KMS-11 (cell line): ENCODE measurements around the gene SLIT1.

Source experiments
- H2AFZ ChIP-seq: fragments of 200-600 bp; sonication (generic); 2 replicates; pipeline ENCODE4 v1.6.1; 2016; ENCODE audit warnings: antibody characterized with exemption, mixed run types, low read depth
- H3K27ac ChIP-seq: fragments of 200-600 bp; sonication (generic); 2 replicates; pipeline ENCODE4 v1.6.1; 2016; ENCODE audit warnings: mild to moderate bottlenecking, mixed run types
- H3K27me3 ChIP-seq: fragments of 200-600 bp; sonication (generic); 2 replicates; pipeline ENCODE4 v1.6.1; 2017; ENCODE audit warnings: mild to moderate bottlenecking, low read depth, mixed run types, moderate library complexity; ENCODE audit not compliant: insufficient read depth
- H3K36me3 ChIP-seq: fragments of 200-600 bp; sonication (generic); 2 replicates; pipeline ENCODE4 v1.6.1; 2017; ENCODE audit warnings: mild to moderate bottlenecking, mixed run types; ENCODE audit not compliant: insufficient read depth
- H3K4me1 ChIP-seq: fragments of 200-600 bp; sonication (generic); 2 replicates; pipeline ENCODE4 v1.6.1; 2016; ENCODE audit warnings: mild to moderate bottlenecking, low read depth, mixed run types; ENCODE audit not compliant: poor library complexity, severe bottlenecking
- H3K4me2 ChIP-seq: fragments of 200-600 bp; sonication (generic); 2 replicates; pipeline ENCODE4 v1.7.0; 2016; ENCODE audit warnings: mild to moderate bottlenecking, mixed run types
- H3K4me3 ChIP-seq: fragments of 200-600 bp; sonication (generic); IDR thresholded peaks from 2 replicates; pipeline ENCODE4 v1.6.1; 2017; ENCODE audit warnings: low read depth, low read length, mixed read lengths; ENCODE audit not compliant: insufficient read depth
- H3K79me2 ChIP-seq: fragments of 200-600 bp; sonication (generic); 2 replicates; pipeline ENCODE4 v1.6.1; 2016; ENCODE audit warnings: low read depth, mixed run types; ENCODE audit not compliant: insufficient read depth
- H3K9ac ChIP-seq: fragments of 200-600 bp; sonication (generic); 2 replicates; pipeline ENCODE4 v1.6.1; 2016; ENCODE audit warnings: mild to moderate bottlenecking, mixed run types
- H4K20me1 ChIP-seq: fragments of 200-600 bp; sonication (generic); 2 replicates; pipeline ENCODE4 v1.6.1; 2016; ENCODE audit warnings: mild to moderate bottlenecking, mixed run types; ENCODE audit not compliant: insufficient read depth
- CTCF ChIP-seq: fragments of 200-600 bp; sonication (generic); conservative IDR thresholded peaks from 2 replicates; pipeline ENCODE4 v1.6.1; 2017; ENCODE audit warnings: low read depth, mild to moderate bottlenecking, antibody characterized with exemption, low read length, moderate library complexity, mixed read lengths

SLIT1 gene

DNA sequence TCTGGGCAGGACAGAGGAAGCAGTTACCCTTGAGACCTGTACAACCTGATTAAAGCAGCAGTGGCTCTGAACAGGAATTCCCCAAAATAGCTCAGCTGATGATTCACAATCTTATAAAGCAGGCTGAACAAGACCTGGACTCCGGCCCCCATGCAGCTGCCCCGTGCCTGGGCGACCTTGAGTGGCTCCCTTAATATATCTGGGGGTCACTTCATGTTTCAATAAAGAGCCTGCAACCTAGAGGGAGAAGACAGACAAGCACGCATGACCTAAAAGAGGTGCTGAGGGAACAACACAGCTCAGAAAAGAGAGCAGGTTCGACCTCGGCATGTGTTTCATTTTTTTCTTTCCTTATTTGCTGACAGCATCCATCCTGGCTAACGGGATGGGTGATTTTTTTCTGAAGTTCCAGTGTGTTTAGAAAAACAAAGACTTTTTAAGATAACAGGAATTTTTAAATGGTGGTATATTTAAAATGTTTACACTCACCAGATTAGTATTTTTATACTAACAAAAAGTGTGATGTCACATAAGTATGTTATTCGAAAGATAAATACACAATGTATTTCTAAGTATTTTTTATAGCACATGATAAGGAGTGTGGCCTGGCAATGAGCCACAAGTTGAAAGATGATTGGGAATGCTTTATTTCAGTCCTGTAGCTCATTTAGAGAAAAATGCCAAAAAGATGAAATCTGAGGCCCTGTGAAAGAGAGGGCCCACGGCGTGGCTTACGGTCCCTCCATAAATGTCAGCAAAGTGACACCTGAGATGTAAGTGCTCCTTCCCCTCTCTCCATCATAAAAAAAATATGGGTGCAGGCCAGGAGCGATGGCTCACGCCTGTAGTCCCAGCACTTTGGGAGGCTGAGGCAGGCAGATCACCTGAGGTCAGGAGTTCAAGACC, 161.3 kb downstream of the SLIT1 start:
- no peaks in the 10 kb centered on the region for H3K36me3 ChIP-seq
- H3K79me2 ChIP-seq, result no peaks in the 10 kb centered on the region
- no peaks in the 10 kb centered on the region for H3K27me3 ChIP-seq
- no peak overlapping the region for H3K4me3 ChIP-seq
- TF ChIP-seq CTCF, result no peak
- H3K27ac ChIP-seq, result no peak overlapping the region
- no peaks in the 10 kb centered on the region for H4K20me1 ChIP-seq
- H3K4me1 ChIP-seq, result peaks cover 11% of the 10 kb centered on the region
- no peak overlapping the region for H3K4me2 ChIP-seq
- no peak overlapping the region for H3K9ac ChIP-seq
- no peak overlapping the region for H2AFZ ChIP-seq

DNA sequence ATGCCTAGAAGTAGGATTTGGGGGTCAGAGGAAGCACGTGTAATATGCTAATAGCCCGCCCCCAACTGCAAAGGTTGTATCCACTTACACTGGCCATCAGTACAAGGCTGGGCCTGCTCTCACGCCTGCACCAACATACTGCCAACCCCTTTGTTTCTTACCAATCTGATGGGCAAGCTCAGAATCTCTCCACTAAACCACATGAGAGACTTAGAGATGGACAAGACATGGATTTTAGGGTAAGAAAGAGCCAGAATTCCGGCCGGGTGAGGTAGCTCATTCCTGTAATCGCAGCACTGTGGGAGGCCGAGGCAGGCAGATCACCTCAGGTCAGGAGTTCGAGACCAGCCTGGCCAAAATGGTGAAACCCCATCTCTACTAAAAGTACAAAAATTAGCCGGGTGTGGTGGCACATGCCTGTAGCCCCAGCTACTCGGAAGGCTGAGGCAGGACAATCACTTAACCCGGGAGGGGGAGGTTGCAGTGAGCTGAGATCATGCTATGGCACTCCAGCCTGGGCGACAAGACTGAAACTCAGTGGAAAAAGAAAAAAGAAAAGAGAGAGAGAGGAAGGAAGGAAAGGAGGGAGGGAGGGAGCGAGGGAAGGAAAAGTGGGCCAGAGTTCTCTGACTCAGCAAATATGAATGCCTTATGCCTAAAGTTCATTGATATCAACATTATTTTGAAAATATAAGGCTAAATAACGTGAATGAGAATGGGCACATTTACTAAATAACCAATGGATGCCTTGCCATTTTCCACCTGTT, 162.2 kb downstream of the SLIT1 start:
- no peak overlapping the region for H3K4me3 ChIP-seq
- no peak for TF ChIP-seq CTCF

GRCh38 chr10:97022616-97023015, 163.1 kb downstream of the SLIT1 start:
- no peak for TF ChIP-seq CTCF
- Histone ChIP-seq H3K4me1 (peaks cover 11% of the 10 kb centered on the region), H3K4me2 (no peak overlapping the region)

More for the DNA sequence above, 162.2 kb downstream of the SLIT1 start:
- Histone ChIP-seq H3K4me1 (peaks cover 11% of the 10 kb centered on the region), H3K27ac (no peak overlapping the region), H4K20me1 (no peaks in the 10 kb centered on the region), H2AFZ (no peak overlapping the region), H3K36me3 (no peaks in the 10 kb centered on the region), H3K4me2 (no peak overlapping the region), H3K79me2 (no peaks in the 10 kb centered on the region), H3K27me3 (no peaks in the 10 kb centered on the region), H3K9ac (no peak overlapping the region)

GRCh38 chr10:97020452-97021400, 165.0 kb downstream of the SLIT1 start:
- H3K36me3 ChIP-seq, result no peaks in the 10 kb centered on the region
- peaks cover 26% of the 10 kb centered on the region for H3K4me1 ChIP-seq
- H3K27ac ChIP-seq, result no peak overlapping the region
- no peaks in the 10 kb centered on the region for H3K27me3 ChIP-seq
- no peak overlapping the region for H3K4me3 ChIP-seq
- H4K20me1 ChIP-seq, result no peaks in the 10 kb centered on the region
- H2AFZ ChIP-seq, result no peak overlapping the region
- no peak overlapping the region for H3K4me2 ChIP-seq
- H3K9ac ChIP-seq, result no peak overlapping the region
- H3K79me2 ChIP-seq, result no peaks in the 10 kb centered on the region
- no peak for TF ChIP-seq CTCF

More at GRCh38 chr10:97022616-97023015, 163.1 kb downstream of the SLIT1 start:
- H3K27ac ChIP-seq, result no peak overlapping the region
- H3K9ac ChIP-seq, result no peak overlapping the region
- H3K36me3 ChIP-seq, result no peaks in the 10 kb centered on the region
- H3K27me3 ChIP-seq, result no peaks in the 10 kb centered on the region
- H3K4me3 ChIP-seq, result no peak overlapping the region
- no peaks in the 10 kb centered on the region for H4K20me1 ChIP-seq
- no peaks in the 10 kb centered on the region for H3K79me2 ChIP-seq
- no peak overlapping the region for H2AFZ ChIP-seq
